ENCODE data around the gene NOTCH2.

The NOTCH2 gene

DNA sequence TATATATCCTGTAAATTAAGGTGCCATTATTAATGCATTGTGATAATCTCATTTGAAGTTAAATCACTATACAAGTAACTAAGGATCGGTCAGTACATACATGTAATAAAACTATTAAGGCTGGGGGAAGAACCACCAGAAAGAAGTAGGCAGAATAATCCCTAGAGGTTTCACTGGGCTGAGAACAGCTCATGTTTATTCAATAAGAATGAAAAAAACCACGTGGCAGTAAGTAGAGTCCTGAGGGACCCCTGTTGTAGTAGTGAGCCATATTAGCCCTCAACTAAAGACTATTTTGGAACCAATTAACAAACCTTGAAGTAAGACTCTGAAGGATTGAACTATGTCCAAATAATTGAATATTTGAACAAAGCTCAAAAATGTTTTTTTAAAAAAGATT is 126.2 kb downstream of the NOTCH2 start:
- H3K4me3 ChIP-seq (ENCODE audit: low read depth, low read length) = no peak overlapping the region
- TF ChIP-seq, protein P1, sequence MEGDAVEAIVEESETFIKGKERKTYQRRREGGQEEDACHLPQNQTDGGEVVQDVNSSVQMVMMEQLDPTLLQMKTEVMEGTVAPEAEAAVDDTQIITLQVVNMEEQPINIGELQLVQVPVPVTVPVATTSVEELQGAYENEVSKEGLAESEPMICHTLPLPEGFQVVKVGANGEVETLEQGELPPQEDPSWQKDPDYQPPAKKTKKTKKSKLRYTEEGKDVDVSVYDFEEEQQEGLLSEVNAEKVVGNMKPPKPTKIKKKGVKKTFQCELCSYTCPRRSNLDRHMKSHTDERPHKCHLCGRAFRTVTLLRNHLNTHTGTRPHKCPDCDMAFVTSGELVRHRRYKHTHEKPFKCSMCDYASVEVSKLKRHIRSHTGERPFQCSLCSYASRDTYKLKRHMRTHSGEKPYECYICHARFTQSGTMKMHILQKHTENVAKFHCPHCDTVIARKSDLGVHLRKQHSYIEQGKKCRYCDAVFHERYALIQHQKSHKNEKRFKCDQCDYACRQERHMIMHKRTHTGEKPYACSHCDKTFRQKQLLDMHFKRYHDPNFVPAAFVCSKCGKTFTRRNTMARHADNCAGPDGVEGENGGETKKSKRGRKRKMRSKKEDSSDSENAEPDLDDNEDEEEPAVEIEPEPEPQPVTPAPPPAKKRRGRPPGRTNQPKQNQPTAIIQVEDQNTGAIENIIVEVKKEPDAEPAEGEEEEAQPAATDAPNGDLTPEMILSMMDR (IDR thresholded peaks at IDR 0.05; ENCODE audit: low read depth, low read length) = no peak

DNA sequence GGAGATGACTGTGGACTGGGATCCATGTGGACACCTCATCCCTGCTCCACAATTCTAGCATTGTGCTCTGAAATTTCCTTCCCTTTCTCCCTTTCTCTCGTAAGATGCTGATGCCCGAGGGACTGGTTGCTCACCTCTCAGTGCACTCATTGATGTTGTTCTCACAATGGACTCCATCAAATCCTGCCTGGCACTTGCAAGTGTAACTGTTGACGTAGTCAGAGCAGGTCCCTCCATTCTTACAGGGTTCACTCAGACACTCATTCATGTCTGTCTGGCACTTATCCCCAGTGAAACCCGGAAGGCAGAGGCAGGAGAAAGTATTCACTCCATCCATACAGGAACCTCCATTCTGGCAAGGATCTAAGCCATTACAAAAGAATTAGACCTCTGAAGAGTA is 128.1 kb downstream of the NOTCH2 start:
- no peak overlapping the region for H3K4me3 ChIP-seq (ENCODE audit: low read depth, low read length)
- TF ChIP-seq, protein P1 (IDR thresholded peaks at IDR 0.05; ENCODE audit: low read depth, low read length) = no peak

DNA sequence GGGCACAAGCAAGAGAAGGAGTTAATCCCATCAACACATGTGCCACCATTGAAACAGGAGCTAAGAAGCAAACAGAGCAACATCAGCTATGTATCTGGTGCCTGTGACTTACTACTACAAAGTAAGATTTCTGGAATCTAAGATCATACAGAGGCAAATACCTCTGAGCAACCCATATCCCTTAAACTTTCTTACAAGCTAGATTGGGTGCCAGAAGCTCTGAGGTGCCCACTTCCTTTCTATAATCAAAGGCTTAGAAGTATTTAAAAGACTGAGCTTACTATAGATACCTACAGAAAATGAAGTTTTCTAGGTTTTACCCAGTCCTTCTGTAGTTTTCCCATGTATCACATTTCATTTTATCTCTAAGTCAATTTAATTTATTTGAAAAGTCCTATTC is 128.8 kb downstream of the NOTCH2 start:
- TF ChIP-seq, protein P1 (IDR thresholded peaks at IDR 0.05; ENCODE audit: low read depth, low read length) = no peak
- no peak overlapping the region for H3K4me3 ChIP-seq (ENCODE audit: low read depth, low read length)

DNA sequence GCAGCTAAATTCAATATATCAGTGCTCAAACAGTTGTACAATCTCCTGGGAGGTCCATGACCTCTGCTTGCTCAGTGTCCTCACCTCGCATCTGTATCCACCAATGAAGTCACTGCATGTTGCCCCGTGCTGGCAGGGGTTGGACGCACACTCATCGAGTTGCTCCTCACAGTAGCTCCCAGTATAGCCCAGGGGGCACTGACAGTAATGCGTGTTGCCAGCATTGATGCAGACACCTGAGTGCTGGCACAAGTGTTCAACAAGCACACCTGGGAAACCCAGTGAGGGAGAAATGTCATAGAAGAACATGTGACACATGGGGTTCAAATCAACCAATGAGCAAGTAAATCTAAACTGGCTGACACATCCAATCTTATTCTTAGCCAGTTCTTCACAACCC is 132.3 kb downstream of the NOTCH2 start:
- no peak overlapping the region for H3K4me3 ChIP-seq (ENCODE audit: low read depth, low read length)
- TF ChIP-seq, protein P1 (IDR thresholded peaks at IDR 0.05; ENCODE audit: low read depth, low read length) = no peak

DNA sequence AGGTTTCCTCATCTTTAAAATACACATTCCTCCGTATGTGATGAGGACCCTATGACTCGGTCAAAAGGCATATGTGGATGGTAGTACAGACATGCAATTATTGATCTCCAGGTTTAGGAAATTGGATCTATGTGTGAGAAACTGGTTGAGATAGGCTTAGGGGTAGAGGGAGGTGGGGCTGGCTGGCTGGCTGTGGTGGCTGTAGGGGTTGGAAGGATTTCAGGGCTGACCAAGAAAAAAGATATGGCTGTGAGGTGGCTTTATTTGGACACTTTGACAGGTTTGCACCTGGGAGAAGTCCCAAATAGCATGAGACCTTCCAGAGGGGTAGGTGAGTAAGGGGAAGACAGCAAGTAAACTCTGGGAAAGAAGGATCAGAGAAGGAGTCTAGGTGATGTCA is 133.5 kb downstream of the NOTCH2 start:
- TF ChIP-seq, protein P1 (IDR thresholded peaks at IDR 0.05; ENCODE audit: low read depth, low read length) = no peak
- H3K4me3 ChIP-seq (ENCODE audit: low read depth, low read length) = no peak overlapping the region

DNA sequence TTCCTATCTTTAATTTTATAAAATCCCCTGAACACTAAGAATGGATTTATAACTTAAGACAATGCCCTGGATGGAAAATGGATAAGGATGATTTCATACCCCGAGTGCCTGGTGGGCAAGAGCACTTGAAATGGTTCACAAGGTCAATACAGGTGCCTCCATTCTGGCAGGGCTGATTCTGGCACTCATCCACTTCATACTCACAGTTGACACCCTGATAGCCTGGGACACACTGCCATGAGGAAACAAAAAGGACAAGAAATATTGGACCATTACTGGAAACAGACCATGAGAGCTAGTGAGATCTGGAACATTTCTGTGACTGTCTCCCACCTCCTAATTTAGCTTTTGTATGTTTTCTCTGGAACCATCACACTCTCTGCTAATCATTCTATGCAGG is 134.1 kb downstream of the NOTCH2 start:
- no peak overlapping the region for H3K4me3 ChIP-seq (ENCODE audit: low read depth, low read length)
- TF ChIP-seq, protein P1 (IDR thresholded peaks at IDR 0.05; ENCODE audit: low read depth, low read length) = no peak

DNA sequence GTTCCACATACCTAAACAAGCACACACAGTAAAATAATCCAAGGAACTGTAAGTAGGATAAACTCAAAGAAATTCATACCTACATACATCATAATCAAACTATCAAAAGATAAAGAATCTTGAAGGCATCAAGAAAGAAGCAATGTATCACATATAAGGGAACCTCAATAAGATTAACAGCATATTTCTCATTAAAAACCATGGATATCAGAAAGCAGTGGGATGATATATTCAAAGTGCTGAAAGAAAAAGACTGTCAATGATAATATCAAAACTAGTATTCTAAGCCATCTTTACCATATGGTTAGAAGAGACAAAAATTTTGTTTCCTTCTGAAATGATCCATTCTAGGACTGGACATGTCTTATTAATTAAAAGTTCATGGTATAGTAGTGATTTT is 136.1 kb downstream of the NOTCH2 start:
- H3K4me3 ChIP-seq (ENCODE audit: low read depth, low read length) = no peak overlapping the region
- TF ChIP-seq, protein P1 (IDR thresholded peaks at IDR 0.05; ENCODE audit: low read depth, low read length) = no peak

Measured in WI38 (cell line).